ENCODE results near the gene CTNS.

The CTNS gene

DNA sequence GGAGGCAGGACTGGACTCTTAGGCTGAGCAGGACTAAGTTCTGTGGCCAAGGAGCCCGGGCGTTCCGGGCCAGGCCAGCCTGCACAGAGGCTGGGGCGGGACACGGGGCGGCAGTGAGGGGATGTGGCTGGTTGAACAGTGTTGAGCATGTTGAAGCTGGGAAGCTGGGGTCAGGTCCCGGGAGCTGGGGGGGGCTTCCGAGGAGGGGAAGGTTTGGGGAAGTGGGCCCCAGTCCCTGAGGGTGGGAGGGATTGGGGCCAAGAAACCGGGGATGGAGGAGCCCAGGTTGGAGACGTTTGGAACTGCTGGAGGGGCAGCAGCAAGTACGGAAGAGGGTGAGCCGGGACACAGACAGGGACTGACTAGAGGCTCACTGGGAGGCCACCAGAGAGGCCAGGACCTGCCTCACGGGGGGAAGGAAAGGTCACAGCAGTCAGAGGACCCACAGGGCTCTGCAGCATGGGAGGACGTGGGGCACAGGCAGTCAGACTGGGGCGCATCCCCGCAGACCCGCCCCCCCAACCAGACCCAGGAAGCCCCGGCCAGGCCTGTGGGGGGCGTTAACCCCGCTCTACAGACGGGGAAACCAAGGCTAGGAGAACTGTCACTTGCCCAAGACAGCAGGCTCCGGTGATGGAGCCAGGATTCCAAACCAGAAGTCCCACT, 22.4 kb downstream of the CTNS start:
- no peak for DNase-seq

DNA sequence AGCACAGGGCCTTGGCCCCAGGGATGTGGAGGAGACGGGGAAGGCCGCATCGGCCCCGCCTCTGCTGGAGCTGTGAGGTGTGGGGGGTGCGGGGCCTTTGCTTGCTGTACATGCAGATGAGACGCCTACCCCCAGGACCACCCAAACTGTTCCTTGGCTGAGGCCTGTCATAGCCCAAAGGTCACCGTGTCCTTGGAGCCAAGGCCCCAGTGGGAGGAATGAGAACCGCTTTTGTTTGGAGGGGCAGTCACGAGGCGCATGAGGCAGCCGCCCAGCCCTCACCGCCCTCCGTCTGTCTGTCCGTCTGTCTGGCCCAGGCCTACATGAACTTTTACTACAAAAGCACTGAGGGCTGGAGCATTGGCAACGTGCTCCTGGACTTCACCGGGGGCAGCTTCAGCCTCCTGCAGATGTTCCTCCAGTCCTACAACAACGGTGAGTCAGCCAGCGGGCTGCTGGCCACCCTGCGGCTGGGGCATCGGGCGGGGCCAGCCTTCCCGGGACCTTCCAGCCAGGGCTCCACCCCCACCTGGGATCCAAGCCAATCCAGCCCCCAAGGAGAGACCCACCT, 23.1 kb downstream of the CTNS start:
- no peak for DNase-seq

DNA sequence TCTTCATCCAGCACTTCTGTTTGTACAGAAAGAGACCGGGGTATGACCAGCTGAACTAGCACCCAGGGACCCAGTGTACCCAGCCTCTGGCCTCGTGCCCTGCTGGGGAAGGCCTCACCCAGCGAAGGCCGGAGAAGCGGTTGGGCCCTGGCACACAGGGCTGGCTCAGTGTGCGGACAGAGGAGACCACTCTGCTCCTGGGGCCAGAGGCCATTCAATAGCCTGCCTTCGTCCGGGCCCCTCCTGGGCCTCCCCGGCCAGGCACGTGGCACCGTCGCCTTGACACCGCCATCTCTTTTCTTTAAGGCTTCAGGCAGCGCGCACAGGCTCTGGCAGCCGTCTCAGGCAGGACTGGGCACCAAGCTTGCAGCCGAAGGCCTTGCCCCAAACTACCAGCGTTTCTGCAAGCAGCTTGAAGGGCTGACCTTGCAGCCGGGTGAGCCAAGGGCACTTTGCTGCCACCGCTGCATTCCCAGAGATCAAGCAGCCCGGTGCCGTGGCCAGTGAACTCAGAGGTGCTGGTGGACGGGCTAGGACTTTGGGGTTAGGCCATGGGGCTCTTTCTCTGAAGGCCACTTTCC, 23.8 kb downstream of the CTNS start:
- DNase-seq, result no peak

DNA sequence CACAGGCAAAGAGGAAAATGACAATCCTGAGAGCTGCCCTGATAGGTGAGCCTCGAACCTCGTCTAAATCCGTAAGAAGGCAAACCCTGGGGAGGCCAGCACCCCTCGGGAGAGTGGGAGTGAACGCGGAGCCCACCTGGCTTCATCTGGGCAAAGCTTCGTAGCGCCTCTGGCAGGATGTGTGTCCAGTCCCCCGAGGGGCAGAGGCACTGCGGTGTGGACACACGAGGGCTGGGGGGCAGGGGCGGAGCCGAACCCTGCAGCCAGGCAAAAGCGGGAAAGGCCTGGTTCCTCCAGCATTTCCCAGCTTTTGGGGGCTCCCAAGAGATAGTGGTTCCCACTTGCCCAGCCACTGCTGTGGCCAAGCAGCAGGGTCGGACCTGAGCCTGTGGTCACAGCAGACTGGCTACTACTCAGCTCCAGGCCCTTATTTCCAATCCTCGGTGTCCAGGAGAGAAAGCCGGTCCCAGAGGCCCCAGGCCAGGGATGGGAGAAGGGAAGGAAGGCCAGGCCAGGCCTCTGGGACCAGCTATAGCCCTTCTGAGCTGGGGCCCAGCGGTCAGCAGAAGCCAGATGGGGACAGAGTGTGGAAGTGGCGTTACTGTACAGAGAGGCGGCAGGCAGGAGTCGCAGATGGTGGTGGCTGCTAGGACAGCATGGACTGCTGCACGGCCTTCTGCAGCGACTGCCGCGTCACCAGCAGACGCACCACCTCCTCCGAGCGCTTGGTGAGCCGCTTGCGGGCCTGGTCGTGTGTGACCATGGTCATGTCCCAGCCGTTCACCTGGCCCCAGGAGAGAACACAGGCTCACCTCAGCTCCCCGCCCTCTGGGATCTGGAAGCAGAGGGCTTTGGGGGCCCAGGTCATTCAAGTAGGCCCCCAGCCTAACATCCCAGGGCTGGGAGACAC, 26.8 kb downstream of the CTNS start:
- no peak for DNase-seq

DNA sequence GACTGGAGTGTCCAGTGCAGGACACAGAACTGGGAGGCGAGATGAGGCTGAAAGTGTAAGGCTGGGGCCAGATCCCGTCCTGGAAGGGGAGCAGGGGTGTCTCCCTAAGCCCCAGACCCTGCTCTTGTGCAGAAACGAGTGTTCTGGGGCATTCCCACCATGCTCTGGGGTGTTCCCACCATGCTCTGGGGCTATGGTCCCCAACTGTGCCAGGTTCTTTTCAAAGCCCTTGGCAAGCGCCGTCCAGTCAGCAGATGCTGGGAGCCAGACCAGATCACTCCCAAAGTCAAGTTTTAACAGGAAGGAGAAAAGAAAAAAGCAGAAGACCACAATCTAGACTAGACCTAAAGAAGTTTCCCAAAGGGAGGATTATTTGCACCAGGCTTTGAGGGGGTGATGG, 29.3 kb downstream of the CTNS start:
- DNase-seq, result no peak

DNA sequence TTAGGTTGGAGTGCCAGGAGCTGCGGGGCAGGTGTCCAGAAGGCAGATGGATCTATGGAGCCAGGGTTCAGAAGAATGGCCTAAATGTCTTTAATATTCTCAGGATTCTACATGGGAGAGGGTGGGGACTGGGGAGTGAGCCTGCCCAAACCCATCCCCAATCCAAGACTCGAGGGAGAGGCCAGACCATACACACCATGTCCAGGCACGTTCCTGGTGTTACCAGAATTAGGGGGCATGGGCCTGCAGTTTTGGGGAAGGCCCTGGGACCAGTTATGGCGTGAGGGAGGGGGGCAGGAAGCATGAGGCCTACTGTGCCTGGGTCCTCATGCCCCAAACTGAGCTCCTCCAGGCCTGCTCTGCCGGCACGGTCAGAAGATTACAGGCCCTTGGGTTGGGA, 30.0 kb downstream of the CTNS start:
- no peak for DNase-seq

DNA sequence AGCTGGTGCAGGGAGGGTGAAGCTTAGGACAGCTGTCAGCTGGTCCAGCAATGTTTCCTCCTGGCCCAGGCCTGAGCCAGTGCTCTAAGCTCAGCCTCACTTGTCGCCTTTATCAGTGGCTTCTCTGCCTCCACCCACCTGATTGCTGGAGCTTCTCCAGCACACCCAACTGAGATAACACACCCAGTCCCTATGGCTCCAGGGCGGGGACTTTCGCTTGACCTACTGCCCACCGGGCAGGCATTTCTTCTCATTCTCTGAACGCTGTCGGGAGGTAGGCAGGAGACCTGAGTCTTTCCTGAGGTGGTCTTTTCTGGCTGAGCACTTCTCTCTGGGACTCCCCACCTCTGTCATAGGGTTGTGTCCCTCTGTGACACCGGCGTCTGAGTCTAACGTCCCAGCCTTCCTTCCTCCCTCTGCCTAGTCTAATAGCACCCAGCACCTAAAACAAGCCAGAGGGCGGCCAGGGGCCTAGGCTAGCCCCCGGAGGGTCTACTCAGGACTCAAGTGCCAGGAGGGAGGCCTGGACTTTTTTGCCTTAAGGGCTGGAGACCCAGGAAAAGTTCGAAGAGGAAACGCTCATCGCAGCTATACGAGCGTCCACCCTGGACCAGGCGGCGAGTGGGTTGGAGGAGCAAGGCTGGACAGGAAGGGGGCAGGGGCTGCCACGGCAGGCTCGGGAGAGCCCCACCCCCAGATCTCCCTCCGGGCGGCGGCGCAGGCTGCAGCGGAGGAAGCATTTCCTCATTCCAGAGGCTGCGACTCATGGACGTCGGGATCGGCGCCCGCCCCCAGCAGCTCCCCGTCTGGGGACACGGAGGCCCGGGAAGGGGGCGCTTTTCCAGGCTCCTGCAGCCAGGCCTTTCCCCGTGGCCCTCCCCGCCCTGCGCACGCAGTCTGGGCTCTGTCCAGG, 31.1 kb downstream of the CTNS start:
- DNase-seq, result no peak

DNA sequence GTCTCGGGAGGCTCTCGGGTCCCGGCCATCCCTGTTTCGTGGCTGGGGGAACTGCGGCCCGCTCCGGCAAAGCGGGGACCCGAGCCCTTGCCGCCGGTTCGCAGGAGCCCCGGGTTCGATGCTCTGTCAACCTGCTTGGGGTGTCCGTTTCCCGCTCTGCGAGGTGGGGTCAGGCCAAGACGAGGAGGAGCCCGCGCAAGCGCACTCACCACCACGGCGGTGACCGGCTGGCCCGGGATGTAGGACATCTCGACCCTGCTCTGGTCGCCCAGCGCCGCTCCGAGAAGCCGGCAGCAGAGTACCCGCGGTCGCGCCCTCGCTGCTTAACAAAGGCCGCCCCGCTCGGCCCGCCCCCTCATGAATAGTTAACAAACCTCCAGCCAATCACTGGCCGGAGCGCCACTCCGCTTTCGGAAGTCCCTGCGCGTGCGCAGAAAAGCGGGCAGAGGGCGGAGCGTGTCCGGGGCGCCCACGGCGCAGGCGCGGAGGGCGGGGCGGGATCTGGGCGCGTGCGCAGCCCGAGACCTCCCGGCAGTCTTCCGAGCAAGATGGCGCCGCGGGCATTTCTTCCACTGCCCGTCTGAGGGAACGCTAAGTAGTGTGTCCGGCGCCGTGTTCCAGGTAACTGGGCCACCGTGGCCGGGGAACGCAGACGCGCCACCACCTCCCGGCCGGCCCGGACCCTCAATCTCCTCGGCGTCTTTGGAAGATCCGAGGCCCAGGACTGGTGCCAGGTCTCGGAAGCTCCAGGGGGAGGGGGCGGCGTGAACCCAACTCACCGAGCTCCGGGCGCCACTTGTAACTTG, 31.9 kb downstream of the CTNS start, which contains the start of the genes EMC6 and TAX1BP3:
TSS of gene EMC6 (plus strand) at position 534 of the 806 bp plus-strand sequence. CDS start 335 bp downstream, outside the sequence.
TSS of gene TAX1BP3 (minus strand) at position 300 of the 806 bp plus-strand sequence. CDS start at position 248, 52 bp downstream.
- DNase-seq, result peak; percentile 98

DNA sequence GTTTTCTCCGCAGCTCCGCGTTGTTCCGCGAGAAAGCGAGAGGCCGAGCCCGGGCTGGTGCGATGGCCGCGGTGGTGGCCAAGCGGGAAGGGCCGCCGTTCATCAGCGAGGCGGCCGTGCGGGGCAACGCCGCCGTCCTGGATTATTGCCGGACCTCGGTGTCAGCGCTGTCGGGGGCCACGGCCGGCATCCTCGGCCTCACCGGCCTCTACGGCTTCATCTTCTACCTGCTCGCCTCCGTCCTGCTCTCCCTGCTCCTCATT, 32.5 kb downstream of the CTNS start:
- DNase-seq, result no peak

DNA sequence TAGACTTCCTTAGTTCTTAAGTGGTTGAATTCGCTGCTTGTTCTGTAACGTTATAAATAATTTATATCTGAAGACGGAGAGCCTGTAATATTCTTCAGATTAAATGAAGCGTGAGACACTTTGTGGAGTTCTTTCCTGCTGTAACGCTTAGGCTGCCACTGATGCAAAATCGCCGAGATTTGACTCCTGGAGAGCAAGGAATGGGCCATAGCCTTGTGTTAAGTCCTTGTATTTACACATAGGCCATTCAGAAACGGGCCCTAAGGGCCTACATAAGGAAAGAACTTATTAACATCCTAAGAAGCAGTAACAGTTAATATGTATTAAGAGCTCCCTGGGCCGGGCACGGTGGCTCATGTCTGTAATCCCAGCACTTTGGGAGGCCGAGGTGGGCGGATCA, 33.0 kb downstream of the CTNS start:
- no peak for DNase-seq

DNA sequence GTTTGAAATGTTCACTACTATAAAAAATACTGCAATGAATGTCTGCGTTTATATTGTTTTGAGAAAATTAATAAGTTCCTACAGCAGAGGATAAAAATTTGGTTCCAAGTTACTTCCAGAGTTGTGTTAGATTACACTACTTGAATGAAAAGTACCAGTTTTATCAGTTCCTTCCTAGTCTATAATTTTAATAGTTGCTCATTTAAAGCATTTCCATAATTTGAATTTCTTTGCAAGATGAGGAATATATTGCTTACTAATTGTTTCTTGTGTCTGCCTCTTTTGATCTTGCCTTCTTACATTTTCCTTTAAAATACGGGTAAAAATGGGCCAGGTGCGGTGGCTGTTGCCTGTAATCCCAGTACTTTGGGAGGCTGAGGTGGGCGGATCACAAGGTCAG, 36.0 kb downstream of the CTNS start:
- no peak for DNase-seq

DNA sequence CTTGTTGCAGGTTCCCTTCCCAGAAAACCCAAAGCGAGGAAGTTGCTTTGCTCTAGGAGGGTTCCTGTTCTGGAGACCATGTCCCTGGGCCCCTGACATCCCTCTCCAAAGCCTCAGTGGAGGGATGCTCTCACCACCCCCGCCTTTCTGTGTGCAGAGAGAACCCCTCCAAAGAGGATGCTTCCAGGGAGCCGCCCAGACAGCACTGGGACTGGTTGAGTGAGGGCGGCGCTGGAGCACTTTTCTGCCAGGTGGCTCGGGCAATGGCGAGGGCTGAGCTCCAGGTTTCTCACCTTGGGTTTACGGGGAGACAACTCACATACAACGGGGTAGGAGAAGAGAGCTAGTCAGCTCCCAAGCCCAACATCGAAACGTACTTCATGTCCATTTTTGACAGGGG, 39.3 kb downstream of the CTNS start:
- DNase-seq, result no peak

DNA sequence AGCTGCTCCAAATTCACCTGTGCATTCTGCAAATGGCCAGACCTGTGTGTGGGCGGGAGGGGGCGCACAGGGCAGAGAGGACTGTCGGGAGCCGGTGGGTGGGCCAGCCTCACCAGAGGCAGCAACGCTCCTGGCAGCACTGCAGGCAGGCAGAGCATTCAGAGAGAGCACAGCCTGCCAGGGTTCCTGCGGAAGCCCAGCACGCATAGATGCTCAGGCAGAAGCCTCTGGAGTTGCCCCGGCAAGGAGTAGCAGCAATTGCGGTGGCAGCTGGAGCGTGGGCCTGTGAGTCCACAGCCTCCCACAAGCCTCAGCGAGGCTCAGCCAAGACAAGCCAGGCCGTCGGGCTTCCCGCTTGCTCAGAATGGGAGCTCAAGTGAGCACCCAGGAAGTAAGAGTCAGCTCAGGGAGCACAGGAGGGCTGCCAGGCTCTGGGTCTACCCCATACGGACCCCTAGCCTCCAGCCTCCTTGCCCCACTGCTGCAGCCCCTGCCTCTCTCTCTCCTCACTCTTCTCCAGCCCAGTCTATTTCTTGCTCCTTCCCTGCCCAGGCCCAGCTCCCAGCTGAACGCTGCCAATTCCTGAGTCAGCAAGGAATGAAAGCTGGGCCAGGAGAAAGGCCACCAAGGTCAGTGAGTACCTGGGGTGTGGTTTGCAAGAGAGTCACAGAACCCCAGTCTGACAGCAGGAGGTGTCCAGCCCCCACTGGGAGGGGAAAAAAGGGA, 41.7 kb downstream of the CTNS start:
- DNase-seq, result no peak

DNA sequence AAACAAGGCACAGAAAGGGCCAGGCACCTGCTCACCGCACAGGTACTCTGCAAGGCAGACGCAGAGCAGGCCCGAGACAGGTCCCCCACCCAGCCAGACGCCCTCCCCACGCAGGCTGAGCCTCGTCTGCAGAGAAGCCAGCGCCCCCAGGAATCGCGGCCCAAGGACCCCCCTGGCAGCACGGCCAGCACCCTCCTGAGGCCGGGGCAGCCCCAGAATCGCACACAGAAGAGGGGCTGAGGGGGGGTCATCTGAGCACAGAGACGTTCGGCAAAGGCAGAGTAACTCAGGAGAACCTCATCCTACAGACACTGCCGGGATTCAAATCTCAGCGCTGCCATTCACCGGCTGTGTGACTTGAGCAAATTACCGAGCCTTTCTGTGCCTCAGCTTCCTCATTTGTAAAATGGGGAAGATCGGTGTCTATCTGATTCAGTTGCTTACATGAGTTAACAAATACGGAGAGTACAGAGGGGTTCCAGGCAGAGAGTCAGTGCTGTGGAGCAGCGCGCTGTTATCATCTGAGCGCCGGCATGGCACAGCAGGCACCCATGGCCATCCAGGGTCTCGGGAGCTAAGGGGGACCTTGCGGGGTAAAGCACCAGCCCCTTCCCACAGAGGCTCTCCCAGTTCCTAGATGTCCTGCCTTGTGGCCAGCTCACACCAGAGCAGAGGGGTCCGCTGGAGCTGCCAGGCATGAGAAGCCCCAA, 42.4 kb downstream of the CTNS start:
- no peak for DNase-seq

DNA sequence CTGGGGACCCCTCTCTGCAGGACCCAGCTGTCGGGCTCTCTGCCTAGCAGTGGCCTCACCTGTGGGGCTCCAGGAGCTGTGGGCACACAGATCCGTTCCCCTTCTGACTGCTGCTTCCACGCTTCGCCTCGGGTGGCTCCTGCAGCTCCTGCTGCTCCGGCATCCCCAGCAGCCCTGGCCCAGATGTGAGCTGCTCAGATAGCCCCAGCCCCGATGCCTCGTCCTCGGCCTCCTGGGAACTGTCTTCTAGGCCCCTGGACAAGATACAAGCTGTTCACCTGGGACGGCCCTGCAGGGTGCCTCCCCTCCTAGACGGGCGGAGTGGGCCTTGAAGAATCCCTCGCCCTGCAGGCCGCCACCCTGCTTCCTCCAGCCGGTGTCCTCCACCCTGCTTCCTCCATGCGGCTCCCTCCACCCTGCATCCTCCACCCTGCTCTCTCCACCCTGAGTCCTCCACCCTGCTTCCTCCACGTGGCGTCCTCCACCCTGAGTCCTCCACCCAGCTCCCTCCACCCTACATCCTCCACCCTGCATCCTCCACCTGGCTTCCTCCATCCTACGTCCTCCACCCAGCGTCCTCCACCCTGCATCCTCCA, 43.1 kb downstream of the CTNS start:
- no peak for DNase-seq

DNA sequence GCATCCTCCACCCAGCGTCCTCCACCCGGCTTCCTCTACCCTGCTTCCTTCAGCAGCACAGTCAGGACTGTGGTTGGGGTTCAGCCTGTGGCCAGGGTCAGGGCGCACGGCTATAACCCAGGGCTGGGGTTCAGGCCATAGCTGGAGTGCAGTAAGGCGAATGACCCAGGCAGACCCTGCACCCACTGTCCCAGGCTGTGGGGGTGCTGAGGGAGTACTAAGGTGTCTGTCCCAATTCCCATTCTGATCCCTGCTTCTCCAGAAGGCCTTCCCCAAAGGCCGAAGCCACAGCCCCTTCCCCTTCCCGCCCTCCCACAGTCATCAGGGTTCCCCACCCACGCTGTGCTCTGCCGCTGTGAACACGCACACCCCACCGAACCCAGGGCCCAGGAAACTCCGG, 44.5 kb downstream of the CTNS start:
- DNase-seq, result no peak

DNA sequence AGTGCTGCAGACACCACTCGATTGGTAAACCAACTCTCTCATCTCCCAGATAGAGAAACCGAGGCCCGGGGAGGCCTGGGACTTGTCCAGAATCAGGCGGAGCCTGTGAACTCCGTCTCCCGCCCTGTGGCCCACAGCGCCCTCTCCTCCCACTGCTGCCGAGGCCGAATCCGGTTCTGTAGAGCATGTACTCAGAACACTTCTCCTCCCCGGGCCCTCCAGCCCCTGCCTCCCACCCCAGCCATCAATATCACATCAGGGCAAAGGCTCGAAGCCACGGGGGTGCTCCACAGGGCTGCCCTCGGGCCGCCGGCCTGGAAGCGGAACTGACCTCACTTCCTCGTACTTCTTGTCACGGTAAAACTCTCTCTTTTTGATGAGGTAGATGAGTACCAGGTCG, 45.0 kb downstream of the CTNS start:
- DNase-seq, result no peak

DNA sequence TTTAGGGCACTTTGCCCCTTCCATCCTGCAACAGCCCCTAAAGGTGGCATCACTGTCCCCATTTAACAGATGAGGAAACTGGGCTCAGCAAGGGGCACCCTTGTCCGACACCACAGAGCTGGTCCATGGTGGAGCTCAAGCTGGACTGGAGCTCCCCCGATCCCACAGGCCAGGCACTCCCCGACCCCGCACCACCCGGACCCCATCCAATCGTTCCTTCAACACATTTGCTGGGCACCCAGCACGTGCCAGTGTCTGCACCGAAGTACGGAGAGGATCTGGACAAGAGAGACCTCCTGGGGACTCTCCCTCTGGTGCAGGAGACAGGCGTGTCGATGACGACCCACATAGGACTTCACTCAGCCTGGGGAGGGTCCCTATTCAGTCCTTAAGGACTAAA, 45.5 kb downstream of the CTNS start:
- DNase-seq, result no peak

DNA sequence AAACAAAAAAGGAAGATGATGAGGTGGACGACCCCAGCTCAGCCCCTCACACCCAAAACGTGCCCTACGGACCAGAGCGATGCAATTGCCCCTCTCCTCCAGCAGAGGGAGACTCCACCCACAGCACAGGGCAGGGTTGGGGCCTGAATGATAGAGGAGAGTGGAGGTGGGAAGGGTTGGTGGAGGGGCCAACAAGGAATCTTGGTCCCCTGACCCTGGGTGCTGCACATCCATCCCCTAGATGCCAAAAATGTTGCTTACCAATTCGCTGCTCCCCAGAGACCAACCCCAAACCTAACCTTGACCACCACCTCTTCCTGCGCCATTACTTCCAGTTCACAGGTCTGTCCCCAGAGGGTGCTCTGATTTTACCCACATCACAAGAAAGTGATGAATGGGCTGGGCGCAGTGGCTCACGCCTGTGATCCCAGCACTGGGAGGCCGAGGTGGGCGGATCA, 46.5 kb downstream of the CTNS start:
- DNase-seq, result no peak

All from right kidney (tissue), 1 donor.